WTC11 (cell line): ENCODE measurements around the gene PTPDC1.

Experiments used
- CTCF ChIP-seq: fragments of 200-600 bp; IDR thresholded peaks from 2 replicates; pipeline ENCODE4 v1.8.0; 2022; ENCODE audit warnings: antibody characterized with exemption
- ETV6 ChIP-seq: sonication (generic); formaldehyde crosslinking; IDR thresholded peaks from 2 replicates; pipeline ENCODE4 v1.8.1; 2022; ENCODE audit warnings: mild to moderate bottlenecking, missing genetic modification reagents
- HMGA2 ChIP-seq: fragments of 250-450 bp; sonication (Bioruptor Pico); IDR thresholded peaks from 2 replicates; pipeline ENCODE4 v1.4.0; 2021; ENCODE audit warnings: mild to moderate bottlenecking, moderate library complexity
- MAX ChIP-seq: sonication (generic); formaldehyde crosslinking; IDR thresholded peaks from 2 replicates; pipeline ENCODE4 v1.8.0; 2022; ENCODE audit warnings: mild to moderate bottlenecking, missing genetic modification reagents
- SMAD3 ChIP-seq: sonication (generic); formaldehyde crosslinking; IDR thresholded peaks from 2 replicates; pipeline ENCODE4 v1.8.0; 2022; ENCODE audit warnings: missing genetic modification reagents, mild to moderate bottlenecking, borderline replicate concordance
- ZNF232 ChIP-seq: sonication (generic); formaldehyde crosslinking; IDR thresholded peaks from 2 replicates; pipeline ENCODE4 v1.8.0; 2022; ENCODE audit warnings: mild to moderate bottlenecking, missing genetic modification reagents

GRCh38 chr9:94083384-94083783 is 880 bp upstream of the PTPDC1 start:
- no peak for TF ChIP-seq MAX (CRISPR knock-in tag)
- no peak for TF ChIP-seq CTCF
- TF ChIP-seq SMAD3 (CRISPR knock-in tag) = no peak
- TF ChIP-seq HMGA2 (CRISPR knock-in tag) = no peak
- no peak for TF ChIP-seq ZNF232 (CRISPR knock-in tag)
- TF ChIP-seq ETV6 (CRISPR knock-in tag) = no peak
